ENCODE data around the gene SPATA31C2.
"Not testable (repeated sequence)": the region's sequence is repeated elsewhere in the genome, so short reads cannot be mapped to it uniquely, and the experiment has no call there.

SPATA31C2 gene

DNA sequence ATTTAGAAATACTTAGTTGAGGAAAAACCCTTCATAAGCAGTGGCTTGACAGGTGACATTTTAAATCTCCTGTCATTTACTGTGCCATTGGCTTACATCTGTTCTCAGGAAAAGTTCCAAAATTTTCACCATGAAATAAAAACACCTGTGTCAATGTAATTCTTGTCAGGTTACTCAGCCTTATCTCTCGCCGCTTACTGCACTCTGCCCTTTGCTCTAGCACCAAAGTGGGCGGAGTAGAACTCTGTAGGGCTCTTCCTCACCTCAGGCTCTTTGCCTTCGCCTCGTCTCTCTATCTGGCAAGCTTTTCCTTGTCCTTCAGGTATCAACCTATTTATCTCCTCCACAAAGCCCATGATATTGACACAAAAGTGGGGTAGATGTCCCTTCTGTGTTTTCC, 20.2 kb downstream of the SPATA31C2 start:
- not testable (repeated sequence) for DNase-seq

DNA sequence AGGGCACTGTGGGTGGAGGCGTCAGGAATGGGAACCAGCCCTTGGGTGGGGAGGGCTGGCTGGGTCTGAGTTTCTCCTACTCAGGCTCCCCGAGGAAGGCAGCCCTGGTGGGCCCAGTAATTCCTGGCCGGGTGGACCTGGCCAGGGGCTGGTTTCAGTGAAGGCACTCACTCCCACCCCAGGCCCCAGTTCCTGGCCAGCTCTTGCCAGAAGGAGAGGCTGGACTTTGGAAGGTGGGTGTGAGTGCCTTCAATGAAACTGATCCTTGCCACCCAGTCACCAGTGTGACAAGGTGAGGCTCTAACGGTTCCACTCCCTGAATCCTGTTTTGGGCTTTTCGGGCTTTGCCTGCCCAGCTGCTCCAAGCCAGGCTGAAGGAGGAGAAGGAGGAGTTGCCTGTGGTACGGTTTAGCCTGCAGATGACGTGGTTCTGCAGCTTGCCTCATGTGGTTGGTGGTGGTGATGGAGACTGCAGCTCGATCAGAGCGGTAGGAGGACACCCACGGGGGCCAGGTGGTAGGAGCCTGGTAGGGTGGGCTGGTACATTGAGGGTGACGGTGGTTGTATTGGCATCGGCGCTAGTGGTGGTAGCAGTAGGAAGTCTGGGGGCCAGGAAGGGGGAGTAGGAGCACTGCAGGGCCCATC, 23.2 kb downstream of the SPATA31C2 start:
- DNase-seq: not testable (repeated sequence)

DNA sequence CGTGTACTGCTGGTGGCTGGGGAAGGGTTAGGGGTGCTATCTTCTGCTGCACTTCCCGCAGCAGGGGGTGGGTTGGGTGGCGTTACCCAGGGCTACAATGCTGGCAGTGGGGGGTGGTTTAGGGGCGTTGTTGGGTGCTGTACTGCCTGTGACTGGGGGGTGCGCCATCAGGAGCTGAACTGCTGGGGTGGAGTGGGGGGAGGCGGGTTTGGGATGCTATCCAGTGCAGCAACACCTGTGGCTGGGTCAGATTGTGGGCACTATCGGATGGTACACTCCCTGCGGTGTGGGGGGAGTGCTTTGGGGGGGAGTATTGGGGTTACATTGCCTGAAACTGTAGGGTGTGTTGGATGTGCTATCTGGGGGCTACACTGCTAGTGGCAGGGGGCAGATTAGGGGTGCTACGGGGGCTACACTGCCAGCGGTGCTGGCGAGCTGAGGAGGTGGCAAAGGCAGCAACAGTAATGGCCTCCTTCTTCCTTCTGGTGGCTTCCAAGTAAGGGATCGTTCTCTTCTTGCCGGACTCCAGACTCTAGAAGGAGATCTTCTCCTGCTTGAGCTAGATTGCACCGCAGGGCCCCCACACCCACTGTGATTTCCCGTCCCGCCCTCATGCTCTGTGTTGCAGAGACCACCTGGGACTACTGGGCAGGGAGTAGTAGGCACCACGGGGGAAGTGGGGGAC, 23.9 kb downstream of the SPATA31C2 start:
- DNase-seq: not testable (repeated sequence)

DNA sequence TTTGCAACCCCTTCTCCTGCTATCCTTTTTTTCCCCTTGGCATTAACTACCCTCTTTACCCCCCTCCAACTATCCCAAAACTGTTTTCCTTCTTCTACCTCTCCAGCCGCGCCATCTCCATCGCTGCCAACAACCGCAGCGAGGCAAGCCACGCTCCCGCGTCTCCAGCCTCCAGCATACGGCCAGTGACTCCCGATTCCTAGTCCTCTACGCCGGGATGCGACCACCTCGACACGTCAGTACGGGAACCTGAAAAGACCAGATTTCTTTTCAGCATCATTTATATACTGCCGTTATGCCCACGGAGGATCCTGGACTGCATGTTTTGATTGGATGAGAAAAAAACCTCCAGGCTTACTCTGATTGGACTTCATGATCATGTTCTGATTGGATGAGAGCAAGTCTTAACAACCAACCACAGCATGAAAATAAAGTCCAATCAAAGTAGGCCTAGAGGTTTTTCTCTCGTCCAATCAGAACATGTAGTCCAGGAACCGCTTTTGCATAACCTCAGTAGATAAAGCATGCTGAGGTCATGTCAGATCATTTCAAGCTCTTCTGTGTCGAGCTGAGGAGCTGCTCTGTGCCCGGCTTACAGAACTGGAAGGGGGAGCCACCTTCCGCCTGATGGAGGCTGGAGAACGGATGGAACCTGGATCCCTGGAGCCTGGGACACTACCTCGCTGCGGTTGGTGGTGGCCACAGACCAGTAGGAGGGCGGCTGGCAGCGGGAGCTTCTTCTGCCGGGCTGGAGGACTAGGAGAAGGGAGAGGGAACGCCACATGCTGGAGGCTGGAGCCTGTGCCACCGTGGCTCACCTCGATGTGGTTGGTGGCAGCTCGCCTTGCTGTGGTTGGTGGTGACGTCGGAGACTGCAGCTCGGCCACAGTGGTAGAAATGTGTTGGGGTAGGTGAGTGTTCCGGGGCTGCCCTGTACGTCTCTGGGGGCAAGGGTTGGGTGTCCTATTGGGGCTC, 24.8 kb downstream of the SPATA31C2 start:
- DNase-seq: peak; percentile 73

DNA sequence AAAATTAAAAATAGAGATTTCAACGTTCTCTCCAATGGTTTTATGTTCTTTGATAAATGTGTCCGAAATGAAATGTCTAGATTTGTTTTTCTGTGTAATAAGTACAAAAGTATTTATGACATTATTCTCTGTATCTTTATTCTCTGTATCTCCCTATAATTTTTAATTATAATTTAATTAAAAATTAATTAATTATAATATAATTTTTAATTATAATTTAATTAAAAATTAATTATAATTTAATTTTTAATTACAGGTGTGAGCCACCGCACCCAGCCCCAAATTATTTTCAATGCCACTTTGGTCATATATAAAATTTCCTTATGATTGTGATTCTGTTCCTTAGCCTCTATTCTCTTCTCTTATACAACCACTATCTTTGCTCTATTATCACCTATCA, 28.2 kb downstream of the SPATA31C2 start:
- DNase-seq: no peak

DNA sequence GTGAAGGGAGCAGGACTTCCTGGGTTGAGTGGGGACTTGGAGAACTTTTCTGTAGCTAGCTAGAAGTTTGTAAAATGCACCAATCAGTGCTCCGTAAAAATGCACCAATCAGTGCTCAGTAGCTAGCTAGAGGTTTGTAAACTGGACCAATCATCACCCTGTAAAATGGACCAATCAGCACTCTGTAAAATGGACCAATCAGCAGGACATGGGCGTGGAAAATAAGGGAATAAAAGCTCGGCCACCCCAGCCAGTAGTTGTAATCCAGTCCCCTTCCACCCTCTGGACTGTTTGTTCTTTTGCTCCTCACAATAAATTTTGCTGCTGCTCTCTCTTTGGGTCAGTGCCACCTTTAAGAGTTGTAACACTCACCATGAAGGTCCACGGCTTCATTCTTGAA, 29.5 kb downstream of the SPATA31C2 start:
- DNase-seq: no peak

DNA sequence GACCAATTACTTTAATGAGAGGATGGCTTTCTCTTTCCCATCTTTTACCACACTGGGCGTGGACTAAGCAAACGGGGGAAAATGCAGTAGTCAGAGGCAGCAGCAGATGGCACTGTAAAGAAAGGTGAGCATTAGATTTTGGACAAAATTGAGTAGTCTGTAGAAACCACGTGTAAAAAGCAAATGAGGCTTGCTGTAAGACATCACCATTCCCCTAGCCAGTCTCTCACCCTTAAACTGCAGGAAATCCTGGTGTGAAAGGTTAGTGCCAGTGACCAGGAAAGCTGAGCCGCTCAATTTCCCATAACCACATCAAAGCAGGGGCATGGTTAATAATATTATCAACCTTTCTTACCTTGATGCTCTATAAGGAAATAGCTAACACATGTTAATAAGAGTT, 31.8 kb downstream of the SPATA31C2 start:
- DNase-seq: no peak

DNA sequence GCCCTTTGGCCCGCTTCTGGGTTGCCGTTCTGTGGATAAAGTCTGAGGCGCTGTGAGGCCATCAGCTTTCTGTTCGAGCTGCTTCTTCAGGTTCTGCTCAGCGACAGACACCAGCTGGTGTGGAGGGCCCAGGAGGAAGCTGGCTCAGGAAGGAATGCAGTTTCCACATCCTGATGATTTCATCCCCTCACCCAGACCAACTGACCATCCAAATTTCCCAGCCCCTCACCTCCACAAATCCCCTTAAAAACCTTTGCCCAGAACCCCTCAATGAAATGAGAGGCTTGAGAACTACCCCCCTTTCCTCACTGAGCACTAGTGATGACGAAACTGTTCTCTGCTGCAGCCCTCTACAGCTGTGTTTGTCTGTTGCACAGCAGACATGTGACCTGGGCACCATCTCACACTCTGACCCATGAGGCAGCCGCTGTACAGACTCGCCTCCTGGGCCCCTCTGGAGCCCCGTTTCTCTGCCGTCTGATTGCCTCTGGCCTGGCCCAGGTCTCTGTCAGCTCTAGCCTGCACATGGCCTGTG, 45.4 kb downstream of the SPATA31C2 start:
- no peak for DNase-seq

DNA sequence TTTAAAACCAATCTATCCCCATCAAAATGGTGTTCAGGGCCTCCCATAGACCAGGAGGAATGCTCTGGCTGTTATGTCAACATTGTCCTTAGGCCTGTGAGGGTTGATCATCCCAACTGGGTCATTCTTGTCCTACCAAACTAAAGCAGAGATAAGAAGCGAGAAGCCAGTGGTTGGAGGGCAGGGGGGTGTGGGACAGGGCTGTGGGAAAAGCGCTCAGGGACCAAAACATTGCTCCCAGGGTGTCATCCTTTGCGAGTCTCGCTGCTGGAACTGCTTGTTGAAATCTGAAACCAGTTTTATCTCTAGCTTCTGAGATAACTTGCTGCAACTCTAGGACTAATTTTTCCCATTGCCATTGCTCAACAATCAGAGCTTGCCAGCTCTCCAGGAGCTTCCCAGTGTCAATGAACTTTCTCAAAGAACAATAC, 48.1 kb downstream of the SPATA31C2 start:
- no peak for DNase-seq

DNA sequence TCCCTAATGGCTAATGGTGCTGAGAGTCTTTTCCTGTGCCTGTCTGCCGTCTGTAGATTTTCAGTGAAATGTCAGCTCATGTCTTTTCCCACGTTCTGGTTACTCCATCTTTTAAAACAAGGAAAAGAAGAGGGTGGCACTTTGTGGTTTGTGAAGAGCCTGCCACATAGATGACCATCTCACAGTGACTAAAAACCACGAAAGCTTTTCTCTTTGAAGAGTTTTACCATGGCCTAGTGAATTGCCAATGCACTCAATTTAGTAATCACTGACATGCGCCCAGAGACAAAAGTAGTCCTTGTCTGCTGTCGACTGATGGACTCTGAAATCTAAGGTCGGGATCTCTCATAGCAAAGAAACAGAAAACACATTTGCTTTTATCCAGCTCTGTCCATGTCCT, 50.4 kb downstream of the SPATA31C2 start:
- no peak for DNase-seq

DNA sequence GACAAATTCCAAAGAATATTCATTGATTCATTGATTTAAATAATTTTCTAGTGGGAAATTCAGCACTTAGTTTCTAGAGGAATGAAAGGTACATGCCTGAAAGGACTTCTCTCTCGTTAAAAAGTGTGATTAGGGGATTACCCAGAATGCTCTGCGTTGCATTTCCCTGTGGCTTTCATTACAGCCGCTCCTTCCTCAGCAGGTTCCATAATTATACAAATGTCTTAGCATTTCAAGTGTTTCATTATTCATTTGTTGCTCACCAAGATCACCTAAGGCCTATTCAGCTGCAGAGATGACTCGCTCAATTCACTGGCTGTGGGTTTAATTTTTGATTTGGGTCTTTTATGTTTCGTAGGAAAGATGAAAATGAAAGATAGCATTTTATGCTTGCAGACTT, 52.8 kb downstream of the SPATA31C2 start:
- DNase-seq: no peak

DNA sequence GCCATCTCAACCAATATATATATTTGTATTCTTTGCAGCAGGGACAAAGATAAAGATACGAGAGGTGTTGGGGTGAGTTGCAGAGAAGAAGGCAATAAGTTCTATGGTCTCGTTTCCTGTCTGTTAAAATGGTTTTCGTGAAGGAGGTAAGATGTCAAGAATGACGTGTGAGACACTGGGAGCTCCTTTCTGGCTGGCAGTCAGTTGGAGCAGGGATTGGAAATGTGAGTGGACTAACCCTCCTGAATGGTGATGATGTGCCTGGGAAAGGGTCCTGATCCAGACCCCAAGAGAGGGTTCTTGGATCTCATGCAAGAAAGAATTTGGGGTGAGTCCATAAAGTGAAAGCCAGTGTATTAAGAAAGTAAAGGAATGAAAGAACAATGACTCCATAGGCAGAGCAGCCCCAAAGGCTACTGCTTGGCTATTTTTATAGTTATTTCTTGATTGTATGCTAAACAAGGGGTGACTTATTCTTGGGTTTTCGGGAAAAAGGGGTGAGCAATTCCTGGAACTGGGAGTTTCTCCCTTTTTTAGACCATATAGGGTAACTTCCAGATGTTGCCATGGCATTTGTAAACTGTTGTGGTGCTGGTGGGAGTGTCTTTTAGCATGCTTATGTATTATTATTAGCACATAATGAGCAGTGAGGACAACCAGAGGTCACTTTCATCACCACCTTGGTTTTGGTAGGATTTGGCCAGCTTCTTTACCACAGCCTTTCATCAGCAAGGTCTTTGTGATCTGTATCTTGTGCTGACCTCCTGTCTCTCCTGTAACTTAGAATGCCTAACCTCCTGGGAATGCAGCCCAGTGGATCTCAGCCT, 53.7 kb downstream of the SPATA31C2 start:
- DNase-seq: no peak

Measured in NCI-H1694 treated with DMSO at 0.1 percent for 48 hours (cell line).